NCI-H187 (cell line): ENCODE measurements around the gene RAB17.
A peak's percentile ranks its signal among the peaks of the same experiment; 100 is the strongest.

Experiments
- DNase-seq, 2 experiments: peaks; one replicate each; lab custom pipeline; 2025; lab: John Stamatoyannopoulos, UW

Gene RAB17

GRCh38 chr2:237577956-237578870 lies 12.3 kb downstream of the RAB17 start:
- no peak for DNase-seq

GRCh38 chr2:237577458-237577857 lies 13.1 kb downstream of the RAB17 start:
- DNase-seq: no peak

- no peak for DNase-seq
Observed at GRCh38 chr2:237576974-237577373, 13.6 kb downstream of the RAB17 start.

- no peak for DNase-seq
Observed at GRCh38 chr2:237575869-237576862, 14.4 kb downstream of the RAB17 start.

GRCh38 chr2:237574894-237575868 lies 15.4 kb downstream of the RAB17 start:
- DNase-seq: no peak

- DNase-seq: no peak
Observed at GRCh38 chr2:237574467-237574866, 16.1 kb downstream of the RAB17 start.

GRCh38 chr2:237573721-237574415 lies 16.7 kb downstream of the RAB17 start:
- DNase-seq: no peak

- DNase-seq: no peak
Observed at GRCh38 chr2:237572742-237573101, 17.8 kb downstream of the RAB17 start.

GRCh38 chr2:237572021-237572741 lies 18.4 kb downstream of the RAB17 start:
- peak; percentile 11 to 63 for DNase-seq

GRCh38 chr2:237571551-237571950 lies 19.0 kb downstream of the RAB17 start:
- no peak for DNase-seq

- no peak for DNase-seq
Observed at GRCh38 chr2:237570776-237571335, 19.7 kb downstream of the RAB17 start.

- no peak for DNase-seq
Observed at GRCh38 chr2:237569896-237570295, 20.6 kb downstream of the RAB17 start.

GRCh38 chr2:237569041-237569440 lies 21.5 kb downstream of the RAB17 start:
- no peak for DNase-seq

GRCh38 chr2:237568121-237568660 lies 22.3 kb downstream of the RAB17 start:
- no peak for DNase-seq

- no peak for DNase-seq
Observed at GRCh38 chr2:237567276-237568029, 23.1 kb downstream of the RAB17 start.

GRCh38 chr2:237566401-237567235 lies 23.9 kb downstream of the RAB17 start, which contains the start of gene PRLH:
PRLH (plus strand) TSS chr2:237566574; CDS start chr2:237566574, 0 bp downstream.
- no peak for DNase-seq

- DNase-seq: no peak
Observed at GRCh38 chr2:237565974-237566373, 24.6 kb downstream of the RAB17 start.
